HG02973 (cell line): Measurements from ENCODE around the gene KDM7A.
A peak's percentile ranks its signal among the peaks of the same experiment; 100 is the strongest.
"Not testable (repeated sequence)": the region's sequence is repeated elsewhere in the genome, so short reads cannot be mapped to it uniquely, and the experiment has no call there.

ENCODE experiments used
- ATAC-seq: cut with Tn5 transposase; IDR thresholded peaks from one replicate; pipeline ENCODE4 v1.9.1; 2021; ENCODE audit warnings: moderate library complexity; ENCODE audit not compliant: unreplicated experiment

Gene KDM7A

DNA sequence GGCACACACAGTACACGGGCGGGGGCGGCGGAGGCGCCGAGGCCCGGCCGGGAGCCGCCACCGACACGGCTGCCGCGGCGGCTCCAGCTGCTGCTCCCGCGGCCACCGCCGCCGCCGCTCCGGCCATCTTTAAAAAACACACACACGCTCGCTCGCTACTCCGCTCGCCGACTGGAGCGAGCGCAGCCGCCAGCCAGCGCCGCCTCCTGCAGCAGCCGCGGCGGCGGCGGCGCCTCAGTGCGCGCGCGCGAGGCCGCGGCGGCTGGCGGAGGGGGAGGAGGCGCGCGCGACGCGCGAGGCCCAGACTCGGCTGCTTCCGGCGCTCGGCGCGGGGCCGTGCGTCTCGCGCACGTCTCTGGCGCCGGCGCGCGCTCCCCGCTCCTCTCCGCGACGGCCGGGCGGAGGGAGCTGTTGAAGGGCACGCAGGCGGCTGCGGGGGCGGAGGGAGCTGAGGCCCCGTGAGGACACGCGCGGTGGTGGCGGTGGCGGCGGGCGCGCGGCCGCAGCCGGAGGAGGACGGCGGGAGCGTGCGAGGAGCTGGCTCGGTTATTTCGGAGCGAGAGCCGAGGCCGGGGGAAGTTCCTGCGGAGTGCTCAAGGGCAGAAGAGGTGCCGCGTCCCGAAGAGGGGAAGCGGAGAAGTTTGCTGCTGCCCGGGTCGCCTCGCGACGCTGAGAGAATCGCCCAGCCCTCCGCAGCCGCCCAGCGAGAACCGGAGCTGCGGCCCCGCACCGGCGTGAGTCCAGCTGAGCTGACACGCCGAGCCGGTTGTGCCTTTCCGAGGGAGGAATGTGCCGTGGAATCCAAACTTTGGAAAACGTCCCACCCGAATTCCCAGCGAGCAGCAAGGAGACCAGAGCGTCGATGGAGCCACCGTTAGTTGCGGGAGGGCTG is at the start of gene KDM7A:
Gene KDM7A (minus strand): TSS at position 173 of the 892 bp plus-strand sequence. CDS start 46 bp downstream, at position 127.
- ATAC-seq, result peak; percentile 69

DNA sequence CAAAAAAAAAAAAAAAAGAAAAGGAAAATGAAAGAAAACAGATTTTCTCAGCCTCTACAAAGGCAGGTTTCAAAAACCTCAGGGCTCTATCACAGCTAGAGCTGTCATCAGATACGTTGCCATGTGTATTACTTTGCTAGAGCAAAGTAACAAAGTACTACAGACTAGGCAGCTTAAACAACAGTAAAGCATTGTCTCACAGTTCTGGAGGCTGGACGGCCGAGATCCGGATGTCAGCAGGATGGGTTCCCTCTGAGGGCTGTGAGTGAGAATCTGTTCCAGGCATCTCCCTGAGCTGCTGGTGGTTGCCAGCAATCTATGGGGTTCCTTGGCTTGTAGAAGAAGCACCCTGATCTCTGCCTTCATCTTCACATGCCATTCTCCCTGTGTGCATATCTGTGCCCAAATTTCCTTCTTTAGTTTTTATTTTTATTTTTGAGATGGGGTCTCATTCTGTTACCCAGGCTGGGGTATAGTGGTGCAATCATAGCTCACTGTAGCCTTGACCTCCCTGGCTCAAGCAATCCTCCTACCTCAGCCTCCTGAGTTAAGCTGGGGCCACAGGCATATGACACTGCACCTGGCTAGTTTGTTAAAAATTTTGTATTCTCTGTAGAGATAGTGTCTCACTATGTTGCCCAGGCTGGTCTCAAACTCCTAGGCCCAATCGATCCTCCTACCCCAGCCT is 48.9 kb upstream of the KDM7A start:
- no peak for ATAC-seq

DNA sequence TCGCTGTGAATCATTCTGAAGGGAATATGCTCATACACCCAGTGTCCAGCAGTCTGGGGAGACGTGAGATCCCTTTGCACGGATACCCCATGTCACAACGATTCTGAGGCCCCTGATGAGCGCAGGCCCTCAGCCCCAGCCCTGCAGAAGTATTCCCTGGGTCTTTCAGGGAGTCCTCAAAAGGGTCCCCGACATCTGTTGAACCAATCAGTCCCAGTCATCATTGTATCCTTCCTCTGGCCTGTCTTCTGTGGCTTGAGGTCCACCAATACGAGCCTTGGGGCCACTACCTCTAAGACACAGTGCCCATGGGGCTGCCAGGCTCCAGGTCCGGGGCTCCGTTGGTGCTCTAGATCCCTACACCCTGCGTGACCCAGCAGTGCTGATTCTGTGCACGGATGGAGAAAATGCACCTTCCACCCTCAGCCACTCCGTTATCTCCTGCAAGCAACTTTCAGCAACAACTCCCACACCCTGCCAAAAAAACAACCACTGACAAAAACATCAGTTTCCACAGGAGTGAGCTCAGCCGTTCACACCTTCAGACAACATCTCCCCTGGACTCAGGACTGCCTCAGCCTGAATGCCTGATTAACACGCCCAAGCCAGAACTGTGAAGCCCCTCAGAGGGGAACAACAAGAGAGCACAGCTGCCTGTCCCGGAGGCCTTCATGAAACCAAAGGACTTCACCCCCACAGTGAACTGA is 46.9 kb upstream of the KDM7A start:
- ATAC-seq, result no peak

DNA sequence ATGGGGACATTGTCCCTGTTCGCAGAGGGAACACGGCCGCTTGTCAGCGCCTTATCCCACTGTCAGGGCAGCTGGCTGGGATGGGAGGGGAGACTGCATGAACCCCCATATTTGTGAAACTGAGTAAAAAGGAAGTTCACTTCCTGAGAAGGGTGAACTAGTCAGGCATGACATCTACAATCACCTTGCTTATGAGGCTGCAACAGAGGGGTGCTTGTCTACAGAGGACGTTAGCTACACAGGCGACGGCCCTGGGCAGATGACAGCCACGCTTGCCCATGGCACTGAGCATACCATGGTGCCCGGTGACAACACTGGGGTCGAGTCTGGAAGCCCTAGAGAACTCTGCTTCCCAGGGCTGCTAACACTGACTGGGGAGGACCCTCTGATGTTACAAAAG is 46.0 kb upstream of the KDM7A start:
- ATAC-seq, result no peak

DNA sequence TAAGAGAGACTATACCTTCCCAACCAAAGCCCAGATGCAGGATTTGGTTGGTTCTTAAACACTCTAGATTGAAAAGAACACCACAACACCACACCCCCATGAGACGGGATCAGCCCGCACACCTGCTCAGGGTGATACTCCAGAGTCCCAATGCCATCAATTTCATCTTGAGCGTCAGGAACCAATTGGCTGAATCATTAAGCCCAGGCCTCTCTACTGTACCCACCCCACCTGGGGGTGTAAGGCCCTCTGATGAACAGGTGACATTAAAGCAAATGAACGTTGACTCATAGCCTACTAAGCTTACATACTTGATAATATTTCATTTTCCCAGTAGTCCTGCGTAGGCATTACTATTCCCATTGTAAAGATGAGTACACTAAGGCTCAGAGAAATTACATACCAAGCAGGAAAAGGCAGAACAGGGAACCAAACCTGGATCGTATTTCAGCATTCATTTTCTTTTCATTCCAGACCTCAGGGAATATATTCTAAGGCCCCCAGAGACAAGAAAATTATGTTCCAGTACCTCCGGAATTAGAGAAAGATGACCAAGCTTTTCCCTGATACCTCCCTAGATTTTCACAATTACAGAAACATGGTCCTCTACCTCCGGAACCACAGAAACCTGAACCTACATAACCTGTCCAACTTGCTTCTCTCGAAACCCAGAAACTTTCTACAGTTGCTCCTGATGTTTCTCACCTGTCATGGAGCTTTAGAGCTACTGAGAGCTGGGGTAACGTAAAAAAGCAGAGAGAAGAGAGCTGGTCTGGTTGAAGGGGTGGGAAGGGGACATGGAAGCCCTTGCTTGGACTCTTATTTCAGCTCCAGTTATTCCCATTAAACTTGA is 43.1 kb upstream of the KDM7A start:
- ATAC-seq, result no peak

DNA sequence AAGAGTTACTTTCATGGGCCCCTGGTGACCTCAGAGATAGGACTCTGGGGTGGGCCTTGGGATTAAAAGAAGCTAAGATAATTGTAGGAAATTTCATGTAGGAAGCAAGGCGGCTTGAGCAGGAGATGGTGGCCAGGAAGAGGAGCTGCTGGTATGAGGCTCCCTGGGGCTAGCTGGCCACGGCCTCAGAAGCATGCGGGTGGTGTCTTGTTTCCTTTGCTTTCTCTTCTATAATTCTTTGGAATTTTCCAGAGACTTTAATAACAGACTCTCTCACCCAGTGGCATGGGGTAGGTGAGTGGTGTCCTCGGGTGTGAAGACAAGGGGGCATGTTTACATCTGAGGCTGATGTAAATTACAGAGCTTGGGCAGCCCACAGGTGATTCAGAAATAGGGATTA is 41.9 kb upstream of the KDM7A start:
- no peak for ATAC-seq

DNA sequence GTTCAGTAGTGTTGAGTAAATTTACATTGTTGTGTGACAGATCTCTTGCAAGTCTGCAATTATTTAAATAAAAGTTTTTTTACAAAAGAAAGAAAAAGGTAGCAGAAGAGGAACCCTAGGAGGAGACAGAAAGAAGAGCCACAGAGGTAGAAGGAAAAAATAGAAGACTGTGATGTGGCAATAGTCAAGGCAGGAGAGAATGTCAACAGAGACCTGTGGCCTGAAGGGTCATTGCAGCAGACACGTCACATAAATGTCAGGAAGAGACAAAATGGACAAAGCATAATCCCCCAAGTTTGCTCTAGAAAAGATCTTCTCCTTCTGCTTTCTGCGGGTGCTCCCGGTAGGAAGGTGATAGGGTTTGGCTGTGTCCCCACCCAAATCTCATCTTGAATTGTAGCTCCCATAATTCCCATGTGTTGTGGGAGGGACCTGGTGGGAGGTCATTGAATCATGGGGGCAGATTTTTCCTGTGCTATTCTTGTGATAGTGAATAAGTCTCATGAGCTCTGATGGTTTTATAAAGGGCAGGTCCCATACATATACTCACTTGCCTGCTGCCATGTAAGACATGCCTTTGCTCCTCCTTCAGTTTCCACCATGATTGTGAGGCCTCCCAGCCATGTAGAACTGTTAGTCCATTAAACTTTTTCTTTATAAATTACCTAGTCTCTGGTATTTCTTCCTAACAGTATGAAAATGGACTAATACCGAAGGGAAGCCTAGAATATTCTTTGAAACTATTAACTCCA is 41.1 kb upstream of the KDM7A start:
- ATAC-seq, result no peak

GRCh38 chr7:140215281-140215680 is 38.5 kb upstream of the KDM7A start:
- no peak for ATAC-seq

DNA sequence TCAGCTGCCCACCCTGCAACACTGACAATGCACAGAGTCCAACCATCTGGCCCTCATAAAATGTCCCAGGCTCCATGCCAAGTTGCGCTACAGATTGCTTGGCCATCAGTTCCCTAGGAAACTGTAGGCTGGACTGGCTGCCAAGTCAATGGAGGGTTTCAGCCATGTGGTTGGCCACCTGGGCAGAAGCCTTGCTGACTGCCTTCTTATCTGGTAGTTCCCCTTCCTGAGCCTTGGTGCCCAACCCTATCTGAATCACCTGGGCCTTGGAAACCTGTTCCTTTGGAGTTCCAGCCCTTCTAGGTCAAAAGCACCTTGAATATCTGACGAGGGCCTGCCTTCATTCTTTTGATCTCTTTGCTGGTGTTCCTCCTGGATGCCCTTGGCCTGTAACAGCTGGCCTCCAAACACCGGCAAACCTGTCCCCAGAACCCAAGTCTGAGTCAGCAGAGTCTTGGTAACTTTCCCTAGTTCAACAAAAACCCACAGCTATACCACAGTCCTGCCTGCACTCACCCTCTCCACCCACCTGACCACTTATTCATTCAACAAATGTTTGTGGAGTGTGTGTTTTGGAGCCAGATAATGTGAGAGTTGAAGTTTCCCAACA is 37.4 kb upstream of the KDM7A start:
- peak; percentile 34 for ATAC-seq

DNA sequence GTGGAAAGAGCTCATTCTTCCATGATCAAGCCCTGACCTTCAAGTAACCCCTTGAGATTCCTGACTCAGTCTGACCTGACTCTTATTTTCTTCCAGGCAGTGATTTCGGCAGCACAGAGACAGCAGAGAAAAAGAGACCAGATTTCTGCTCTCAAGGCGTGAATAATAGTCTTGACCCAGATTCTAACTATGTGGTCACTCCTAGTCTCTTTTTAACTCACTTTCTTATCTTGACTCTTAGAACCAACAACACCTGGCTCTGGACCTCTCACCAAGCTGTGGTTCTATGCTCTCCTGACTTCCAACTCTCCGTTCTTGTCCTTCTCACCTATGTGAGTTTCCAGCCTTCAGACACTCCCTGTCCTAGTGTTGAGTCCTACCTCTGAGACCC is 36.9 kb upstream of the KDM7A start:
- no peak for ATAC-seq

- ATAC-seq, result peak; percentile 56
Measured at GRCh38 chr7:140212100-140212881, 35.5 kb upstream of the KDM7A start.

DNA sequence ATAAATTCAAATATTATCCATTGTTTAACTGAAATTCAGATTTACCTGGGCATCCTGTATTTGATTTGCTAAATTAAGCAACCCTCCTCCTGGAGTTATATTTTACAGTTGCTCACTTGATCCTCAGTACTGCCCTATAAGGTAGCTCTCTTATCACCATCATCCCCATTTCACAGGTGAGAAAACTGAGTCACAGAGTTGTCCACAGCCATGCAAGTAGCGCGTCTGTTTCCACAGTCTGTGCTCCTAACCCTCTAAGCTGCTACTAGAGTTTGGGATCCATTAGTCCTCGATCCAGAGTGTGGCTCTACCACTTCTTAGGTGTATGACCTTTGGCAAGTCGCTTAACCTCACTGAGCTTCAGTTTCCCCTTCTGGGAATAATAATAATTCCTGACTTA is 34.9 kb upstream of the KDM7A start:
- ATAC-seq, result no peak

DNA sequence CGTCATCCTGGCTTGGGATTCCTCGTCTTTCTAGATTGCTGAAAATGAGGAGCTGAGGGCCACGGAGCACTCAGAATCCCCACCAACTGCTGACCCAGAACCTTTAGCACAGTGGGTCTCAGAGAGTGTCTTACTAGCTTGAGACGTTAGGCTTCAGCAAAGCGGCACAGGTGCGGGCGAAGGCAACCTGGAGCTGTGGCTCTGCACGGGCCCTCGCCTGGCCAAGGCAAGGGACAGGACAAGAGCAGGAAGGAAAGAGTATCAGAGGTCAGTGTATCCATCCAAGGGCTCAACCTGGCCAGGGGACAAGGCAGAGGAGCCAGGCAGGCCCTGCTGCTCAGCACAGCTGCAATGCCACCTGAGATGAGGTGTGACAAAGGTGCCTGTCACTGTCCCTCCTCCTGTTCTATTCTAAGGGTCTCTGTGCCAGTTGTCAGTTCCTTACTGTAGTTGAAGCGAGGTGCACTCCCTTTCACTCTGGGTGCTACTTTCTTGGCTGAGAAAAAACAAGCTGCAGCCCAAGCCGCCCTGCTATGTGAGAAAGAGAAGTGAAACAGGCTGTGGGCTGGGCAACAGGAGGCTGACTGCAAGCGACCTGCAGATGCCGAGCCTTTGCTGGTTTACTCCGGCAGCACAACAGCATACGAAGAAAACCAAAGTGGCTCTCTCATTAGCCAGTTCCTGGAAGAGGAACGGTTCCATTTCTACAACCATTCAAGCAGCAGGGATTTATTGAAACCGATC is 33.3 kb upstream of the KDM7A start:
- ATAC-seq, result peak; percentile 83

DNA sequence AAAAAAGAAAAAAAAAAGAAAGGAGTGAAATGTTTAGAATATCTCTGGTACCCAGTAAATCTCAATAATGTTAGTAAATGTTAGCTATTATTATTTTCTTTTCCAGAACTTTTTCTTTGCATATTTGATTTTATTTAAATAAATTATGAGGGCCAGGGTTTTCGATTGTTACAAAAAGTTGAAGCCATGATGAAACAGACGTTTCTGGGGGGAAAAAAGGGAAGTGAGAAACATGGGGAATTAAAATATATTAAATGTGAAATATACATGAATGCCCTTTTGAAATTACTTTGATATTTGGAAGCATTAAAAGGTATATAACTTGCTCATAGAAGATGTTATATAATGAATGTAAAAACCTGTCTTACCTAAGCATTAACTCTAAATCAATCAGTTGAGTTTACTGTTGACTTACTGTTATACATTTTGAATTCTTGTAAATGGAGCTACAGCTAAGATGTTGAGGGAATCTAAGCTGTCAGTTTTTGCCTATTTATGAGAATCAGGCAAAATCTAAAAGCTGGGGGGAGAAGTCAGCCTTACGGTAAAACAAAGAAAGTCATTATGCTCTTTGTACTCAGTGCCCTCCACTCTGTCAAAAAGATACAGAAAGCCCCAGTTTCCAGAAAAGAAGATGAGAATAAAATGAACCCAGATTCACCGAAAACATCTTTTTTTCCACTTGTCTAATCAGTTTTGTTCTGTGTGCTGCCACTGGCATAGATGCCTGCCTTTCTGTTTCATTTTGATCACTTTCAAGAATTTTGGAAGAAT is 30.0 kb upstream of the KDM7A start:
- ATAC-seq, result no peak

- no peak for ATAC-seq
Measured at GRCh38 chr7:140205600-140205999, 28.8 kb upstream of the KDM7A start.

DNA sequence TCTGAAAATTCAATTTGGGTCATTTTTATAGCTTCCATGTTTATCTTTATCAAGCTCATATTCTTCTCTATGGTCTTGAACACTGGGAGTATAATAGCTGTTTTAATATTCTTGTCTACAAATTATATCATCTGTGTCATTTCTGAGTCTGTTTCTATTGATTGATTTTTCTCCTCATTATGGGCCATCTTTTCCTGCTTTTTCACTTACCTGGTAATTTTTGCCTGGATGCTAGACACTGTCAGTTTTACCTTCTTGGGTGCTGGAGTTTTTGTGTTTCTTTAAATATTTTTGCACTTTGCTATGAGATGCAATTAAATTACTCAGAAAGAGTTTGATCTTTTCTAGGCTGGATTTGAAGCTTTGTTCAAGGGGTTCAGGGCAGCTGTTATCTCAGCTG is 26.8 kb upstream of the KDM7A start:
- no peak for ATAC-seq

DNA sequence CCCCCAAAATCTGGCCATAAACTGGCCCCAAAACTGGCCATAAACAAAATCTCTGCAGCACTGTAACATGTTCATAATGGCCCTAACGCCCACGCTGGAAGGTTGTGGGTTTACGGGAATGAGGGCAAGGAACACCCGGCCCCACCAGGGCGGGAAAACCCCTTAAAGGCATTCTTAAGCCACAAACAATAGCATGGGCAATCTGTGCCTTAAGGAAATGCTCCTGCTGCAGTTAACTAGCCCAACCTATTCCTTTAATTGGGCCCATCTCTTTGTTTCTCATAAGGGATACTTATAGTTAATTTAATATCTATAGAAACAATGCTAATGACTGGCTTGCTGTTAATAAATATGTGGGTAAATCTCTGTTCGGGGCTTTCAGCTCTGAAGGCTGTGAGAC is 26.2 kb upstream of the KDM7A start:
- not testable (repeated sequence) for ATAC-seq
